GM19025 (cell line): ENCODE data around the gene EIF2D.
A peak's percentile ranks its signal among the peaks of the same experiment; 100 is the strongest.

Experiments
- ATAC-seq: cut with Tn5 transposase; IDR thresholded peaks from one replicate; pipeline ENCODE4 v1.9.1; 2021; ENCODE audit warnings: mild to moderate bottlenecking, low read depth, moderate library complexity; ENCODE audit not compliant: unreplicated experiment

EIF2D gene

GRCh38 chr1:206554701-206555472, 57.4 kb downstream of the EIF2D start:
- no peak for ATAC-seq

GRCh38 chr1:206554211-206554610, 58.1 kb downstream of the EIF2D start:
- ATAC-seq = no peak

GRCh38 chr1:206551986-206552326, 60.3 kb downstream of the EIF2D start:
- ATAC-seq = no peak

- no peak for ATAC-seq
These were observed 60.8 kb downstream of the EIF2D start for GRCh38 chr1:206551296-206551985.

- ATAC-seq = no peak
These were observed 61.8 kb downstream of the EIF2D start for GRCh38 chr1:206550446-206550845.

- ATAC-seq = no peak
These were observed 65.2 kb downstream of the EIF2D start for GRCh38 chr1:206547104-206547503.

GRCh38 chr1:206545351-206545750, 66.9 kb downstream of the EIF2D start:
- no peak for ATAC-seq

- ATAC-seq = peak; percentile 55
These were observed 67.6 kb downstream of the EIF2D start for GRCh38 chr1:206544562-206545257.
